GM18520 (cell line): ENCODE data around the gene LRRC10B.

ENCODE experiments used
- ATAC-seq: cut with Tn5 transposase; IDR thresholded peaks from one replicate; pipeline ENCODE4 v1.9.1; 2021; ENCODE audit not compliant: unreplicated experiment

Gene LRRC10B

DNA sequence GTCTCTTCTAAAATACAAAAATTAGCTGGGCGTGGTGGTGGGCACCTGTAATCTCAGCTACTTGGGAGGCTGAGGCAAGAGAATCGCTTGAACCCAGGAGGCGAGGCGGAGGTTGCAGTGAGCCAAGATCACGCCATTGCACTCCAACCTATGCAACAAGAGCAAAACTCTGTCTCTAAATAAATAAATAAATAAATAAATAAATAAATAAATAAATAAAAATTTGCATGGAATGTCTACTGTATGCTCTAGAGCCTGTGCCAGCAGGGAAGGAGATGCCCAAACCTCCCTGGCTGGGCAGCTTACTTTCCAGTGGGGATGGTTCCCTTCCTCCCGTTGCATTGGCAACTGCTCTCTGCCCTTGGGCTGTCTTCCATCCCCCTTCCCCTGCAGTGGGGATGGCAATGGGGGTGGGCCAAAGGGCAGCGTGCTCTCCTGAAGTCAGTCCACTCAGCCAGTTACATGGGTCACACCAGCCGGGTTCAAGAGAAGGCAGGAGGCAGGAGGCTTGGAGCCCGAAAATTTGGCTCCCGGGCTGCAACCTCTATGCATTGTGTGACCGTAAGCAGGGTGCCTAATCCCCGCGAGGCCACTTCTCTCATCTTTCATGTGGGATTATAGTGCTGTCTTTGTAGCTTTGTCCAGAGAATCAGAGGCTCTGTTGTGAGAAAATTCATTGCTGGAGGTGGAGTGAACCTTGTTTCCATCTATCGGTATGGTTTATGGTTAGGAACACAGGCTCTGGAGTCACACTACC lies 1.4 kb upstream of the LRRC10B start:
- no peak for ATAC-seq

DNA sequence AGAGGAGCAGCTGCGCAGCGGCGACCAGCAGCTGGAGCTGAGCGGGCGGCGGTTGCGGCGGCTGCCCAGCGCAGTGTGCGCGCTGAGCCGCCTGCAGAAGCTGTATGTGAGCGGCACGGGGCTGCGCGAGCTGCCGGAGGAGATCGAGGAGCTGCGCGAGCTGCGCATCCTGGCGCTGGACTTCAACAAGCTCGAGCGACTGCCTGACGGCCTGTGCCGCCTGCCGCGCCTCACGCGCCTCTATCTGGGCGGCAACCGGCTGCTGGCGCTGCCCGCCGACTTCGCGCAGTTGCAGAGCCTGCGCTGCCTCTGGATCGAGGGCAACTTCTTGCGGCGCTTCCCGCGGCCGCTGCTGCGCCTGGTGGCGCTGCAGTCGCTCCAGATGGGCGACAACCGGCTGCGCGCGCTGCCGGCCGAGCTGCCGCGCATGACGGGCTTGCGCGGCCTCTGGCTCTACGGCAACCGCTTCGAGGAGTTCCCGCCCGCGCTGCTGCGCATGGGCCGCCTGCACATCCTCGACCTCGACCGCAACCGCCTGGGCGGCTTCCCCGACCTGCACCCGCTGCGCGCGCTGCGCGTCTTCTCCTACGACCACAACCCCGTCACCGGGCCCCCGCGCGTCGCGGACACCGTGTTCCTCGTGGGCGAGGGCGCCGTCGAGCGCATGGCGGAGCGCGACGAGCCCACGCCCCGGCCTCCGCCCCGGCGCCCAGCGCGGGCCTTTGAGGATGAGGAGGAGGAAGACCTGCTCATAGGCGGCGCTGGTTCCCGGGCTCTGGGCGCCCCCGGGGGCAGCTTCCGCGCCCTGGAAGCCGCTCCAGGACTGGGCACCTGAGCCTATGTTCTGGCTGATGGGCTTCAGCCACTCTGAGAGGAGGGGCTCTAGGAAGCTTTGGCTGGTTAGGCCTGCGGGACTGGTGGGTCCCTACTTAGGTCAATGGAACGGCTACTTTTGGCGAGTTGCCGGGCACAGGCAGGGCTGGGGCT lies 787 bp downstream of the LRRC10B start:
- ATAC-seq: no peak

DNA sequence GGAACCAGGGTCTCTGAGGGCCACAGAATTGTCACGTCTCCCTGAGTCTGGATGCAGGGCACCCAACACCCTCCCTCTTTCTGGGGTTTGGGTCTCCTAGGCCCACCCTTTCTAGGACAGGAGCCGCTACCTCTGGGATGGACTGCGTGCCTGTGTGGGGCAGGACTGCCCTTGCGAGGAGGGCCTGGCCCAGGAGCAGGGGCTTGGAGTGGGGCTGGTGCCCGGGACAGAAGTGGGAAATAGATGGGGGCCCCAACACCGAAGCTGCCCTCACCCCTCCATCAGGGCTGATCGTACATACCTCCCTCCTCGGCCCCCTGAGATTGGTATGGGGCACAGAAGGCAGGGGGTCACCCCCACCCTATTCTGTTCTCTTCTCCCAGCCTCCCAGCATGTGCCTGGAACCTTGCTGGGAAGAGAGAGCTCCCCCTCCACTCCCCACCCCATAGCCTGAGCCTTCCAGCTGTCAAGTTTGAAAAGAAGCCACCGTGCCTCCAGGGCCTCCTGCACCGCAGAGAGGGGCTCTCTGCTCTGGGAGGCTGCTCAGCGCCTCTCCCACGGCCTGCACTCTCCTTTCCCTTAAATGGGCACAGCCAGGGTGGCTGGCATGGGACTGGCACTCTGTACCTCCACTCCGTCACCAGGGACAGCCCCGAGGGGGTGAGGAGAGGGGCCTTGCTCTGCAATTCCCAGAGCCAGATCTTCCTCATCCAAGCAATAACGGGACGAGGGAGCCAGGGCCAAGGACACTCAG lies 1.8 kb downstream of the LRRC10B start:
- ATAC-seq: no peak

DNA sequence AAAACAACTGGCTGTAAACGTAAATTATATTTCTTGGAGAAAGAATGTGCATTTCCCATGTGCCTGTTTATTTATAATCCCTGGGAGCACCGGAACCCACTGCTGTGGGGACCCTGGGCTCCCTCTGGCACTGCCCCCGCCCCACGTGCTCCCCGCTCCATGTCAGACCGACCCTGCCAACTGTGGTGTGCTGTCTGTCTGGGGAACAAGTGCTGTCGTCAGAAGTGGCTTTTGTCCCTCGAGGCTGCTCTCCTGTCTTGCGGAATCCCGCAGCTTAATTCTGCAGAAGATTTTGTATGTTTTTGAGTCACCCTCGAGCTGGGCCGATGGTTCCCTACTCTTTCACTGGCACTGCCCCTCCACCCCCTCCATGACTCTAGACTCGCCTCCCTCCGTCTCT lies 2.4 kb downstream of the LRRC10B start:
- ATAC-seq: no peak

DNA sequence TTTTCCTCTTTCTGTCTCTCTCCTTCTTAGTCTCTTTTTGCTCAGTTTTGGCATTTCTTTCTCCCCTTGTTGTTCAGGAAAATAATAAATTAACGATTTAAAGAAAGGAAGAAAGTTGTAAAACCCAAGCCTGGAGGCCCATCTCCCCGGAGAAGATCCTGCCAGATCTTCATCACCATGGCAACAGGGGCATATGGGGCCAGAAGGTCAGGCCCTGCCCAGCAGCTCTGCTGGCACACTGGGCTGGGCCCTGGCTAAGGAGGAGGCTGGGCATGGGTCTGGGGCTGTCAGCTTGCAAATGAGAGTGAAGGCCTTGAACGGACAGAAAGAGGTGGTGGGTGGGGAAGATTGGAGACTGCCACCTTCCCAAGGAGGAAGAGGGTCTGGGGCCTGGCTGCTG lies 2.8 kb downstream of the LRRC10B start:
- no peak for ATAC-seq

DNA sequence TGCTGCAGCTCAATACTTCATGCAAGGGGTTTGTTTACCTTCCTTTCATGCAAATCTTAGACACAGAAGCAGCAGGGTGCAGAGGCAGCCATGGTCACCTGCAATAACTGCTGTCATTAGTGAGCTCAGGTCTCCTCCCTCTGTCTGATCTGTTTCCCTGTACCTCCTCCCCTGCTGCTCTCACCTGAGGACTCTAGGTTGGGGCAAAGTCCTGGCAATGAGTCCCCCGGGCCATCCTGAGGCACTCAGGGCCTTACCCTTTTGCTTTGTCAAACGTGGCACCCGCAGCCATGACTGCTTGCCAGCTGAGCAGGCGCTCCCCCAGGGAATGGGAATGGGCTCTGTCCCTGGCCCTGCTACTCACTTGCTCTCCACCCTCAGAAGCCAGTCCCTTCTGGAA lies 3.9 kb downstream of the LRRC10B start:
- no peak for ATAC-seq

DNA sequence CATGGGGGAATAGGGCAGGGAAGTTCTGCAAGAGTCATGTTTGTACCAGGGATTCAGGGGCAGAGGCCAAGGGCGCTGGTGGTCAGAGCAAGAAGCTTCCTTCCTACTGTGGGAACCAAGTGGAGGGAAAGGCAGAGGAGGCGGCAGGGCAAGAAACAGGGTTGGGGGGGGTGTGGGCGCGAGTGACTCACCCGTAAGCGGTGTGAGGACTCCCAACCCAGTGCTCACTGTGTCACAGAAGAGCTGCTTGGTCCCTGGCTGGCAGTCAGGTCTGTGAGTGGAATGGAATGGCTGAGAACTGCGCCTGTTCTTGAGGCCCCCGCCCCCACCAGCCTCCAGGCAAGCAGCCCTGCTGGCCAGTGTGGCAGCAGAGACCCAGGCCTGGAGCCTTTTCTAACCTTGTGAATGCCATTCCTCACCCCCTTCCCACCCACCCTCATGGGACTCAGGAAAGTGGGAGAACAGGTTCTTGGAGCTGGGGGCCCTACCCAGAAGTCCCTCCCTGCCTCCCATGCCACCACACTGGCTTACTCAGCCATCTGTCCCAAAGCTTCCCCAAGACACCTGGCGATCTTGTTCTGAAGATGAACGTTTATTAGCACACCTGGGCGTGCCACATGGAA lies 4.7 kb downstream of the LRRC10B start:
- no peak for ATAC-seq

DNA sequence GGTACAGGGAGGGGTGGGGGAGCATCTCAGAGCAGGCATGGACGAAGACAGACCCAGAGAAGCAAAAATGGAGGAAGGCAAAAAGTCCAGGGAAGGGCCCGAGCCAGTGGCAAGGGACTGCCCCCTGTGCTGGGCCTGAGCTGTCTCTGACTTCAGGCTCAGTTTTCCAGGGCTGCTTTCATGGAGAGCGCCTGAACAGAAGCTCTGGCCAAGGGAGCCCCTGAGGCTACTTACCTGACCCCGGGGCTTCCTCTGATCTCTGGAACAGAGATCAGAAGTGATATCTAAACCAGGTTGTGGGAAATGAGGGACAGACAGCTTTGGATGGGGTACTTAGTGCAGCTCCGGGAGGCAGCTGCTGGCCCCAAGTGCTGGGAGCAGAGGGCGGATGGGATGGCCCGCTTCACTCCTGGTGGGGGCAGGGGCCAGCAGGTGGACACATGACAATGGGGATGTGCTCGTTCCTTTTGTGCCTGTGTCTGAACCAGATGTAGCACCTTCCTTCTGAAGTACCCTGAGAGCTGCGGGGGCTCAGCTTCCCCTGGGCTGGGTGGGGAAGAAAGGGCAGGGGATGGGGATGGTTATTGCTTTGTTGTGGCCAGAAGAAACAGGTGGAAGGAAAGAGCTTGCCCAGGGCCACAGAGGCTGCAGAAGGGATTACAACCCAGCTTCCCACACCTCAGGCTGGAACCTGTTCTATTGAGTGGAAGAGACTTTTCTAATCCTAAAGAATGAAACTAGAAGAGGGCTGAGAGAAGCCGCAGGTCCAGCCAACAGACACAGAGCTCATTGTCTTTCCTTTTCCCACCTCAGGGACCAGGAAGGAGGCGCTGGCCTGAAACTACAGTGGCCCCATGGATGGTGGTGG lies 5.7 kb downstream of the LRRC10B start:
- ATAC-seq: no peak

DNA sequence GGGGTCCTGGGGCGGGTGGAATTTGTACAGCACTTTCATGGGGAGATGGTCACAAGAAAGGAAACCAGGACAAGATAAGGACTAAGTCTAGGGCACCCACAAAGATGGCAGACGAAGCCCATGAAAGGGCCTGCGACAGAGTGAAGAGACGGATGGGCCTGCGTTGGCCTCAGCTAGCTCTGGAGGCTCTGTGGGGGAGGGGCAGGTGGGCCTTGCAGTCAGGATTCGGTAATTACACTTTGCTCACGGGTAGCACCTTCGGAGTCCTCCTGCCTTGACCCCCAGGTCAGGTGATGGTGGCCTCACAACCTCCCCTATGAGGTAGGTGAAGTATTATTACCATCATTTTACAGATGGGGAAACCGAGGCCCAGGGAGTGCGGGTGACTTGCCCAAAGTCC lies 7.1 kb downstream of the LRRC10B start:
- ATAC-seq: no peak

DNA sequence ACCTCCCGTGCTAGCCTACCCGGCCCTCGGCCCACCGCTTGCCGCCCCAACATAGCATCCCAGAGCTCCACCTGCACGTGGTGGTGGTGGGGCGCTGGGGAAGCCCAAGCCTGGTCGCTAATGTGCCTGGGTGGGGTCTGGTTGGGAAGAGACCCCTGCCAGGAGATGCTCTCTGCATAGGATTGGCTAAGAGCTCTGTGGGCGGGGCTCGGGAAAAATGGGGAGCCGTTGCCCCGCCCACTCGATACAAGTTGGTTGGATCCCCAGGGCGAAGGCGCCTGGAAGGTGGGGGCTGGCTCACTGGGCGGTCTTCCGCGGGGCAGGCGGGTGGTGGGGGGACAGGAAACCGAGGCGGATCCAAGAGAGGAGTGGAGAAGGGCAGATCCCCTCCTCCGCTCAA lies 7.6 kb downstream of the LRRC10B start:
- no peak for ATAC-seq

DNA sequence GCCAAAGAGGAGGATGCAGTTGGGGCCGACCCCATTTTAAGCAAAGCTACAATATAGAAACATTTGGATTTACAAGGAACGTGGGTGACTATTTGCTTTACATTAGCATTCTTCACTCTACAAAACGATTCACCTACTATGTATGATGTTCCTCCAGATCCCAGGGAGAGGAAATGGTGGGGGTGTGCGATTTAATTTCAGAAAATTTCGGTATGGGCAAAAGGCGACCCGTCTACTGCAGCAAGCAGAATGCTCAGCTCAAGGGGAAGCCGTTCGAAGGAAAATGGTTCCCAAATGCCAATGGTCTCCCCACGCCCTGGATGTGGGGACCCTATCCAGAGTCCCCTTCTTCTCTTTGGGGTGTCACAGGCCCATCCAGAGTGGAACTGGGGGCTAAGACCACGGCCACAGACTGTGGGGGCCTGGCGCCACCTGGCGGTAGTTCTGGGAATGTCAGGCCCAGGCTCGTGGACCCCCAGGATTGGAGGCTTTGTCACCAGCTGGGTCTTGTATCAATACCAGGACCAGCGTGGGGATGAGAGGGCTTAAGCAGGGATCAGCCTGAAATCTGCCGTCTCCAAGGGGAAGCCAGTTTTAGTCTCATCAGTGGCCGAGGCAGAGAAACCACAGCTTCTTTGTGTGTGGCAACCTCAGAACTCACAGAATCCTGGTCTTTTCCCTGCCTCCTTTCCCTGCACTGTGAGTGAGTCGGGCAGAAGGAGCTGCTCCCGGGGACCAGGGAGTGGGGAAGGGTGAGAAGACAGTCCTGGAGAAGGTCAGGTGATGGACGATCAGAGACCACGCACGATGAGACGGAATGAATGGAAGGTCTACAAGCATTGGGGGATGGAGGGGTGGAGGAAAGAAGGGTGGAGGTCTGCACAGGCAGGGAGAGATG lies 8.4 kb downstream of the LRRC10B start:
- ATAC-seq: no peak

DNA sequence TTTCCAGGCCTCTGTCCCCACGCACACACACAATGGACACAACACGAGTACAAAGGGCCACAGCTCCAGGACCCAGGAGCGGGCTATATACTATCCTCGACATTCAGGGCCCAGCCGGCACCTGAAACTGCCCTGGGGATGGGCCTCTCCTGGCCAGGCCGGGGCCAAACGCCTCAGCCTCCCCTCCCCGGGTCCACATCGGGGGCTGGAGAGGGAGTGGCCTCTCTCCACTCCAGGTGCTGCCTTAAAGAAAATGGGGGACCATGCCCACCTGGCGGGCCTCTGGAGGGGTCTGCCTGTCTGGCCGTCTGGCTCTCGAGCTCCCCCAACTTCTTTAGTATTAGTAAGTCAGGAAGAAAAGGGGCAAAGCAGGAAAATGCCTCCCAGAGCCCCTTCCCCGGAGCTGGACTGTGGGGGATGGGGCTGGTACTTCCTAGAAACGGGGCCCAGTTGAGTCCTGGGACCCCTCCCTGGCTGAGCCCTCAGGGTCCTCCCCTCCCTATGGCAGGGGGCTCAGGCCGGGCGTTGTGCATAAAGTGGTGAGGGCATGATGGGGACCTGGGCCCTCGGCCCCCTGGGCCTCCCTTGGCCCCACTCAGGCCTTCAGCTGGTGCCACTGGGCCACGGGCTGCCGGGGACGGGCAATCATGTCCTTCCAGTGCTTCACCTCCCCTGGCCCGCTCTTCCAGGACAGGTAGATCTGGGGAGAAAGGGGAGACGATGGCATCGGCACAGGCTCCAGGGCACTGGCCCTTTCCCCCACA lies 9.7 kb downstream of the LRRC10B start:
- no peak for ATAC-seq

DNA sequence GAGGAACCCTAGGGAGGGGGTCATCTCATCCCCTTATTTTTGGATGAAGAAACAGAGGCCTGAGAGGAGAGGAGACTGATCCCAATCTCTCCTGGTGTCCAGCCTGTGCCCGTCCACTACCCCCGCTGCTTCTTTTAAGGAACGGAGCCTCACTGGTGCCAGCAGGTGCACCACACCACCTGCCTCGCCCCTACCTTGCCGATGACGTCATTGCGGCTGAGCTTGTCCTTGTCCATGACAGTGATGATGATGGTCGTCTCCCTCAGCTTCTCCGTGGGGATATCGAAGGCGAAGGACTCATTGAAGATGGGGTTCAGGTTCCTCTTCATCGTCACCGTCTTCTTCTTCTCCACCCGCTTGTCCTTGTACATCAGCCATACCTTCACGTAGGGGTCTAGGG lies 14.3 kb downstream of the LRRC10B start:
- ATAC-seq: no peak

DNA sequence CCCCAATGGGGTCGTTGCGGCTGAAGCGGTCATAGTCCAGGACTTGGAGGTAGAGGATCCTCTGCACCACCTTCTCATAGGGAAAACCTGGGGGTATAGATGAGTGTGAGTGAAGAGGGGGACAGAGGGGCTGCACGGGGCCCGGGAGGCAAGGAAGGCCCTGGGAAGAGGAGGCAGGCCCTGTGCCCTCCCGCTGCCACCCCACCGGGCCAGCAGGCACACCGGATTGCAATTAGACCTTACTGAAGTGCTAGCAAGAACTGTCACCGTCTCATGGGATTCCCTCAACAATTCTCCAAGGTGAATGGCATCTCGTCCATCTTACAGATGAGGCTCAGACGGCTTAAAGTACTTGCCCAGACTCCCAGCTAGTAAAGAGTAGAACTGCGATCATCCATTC lies 15.9 kb downstream of the LRRC10B start:
- no peak for ATAC-seq

DNA sequence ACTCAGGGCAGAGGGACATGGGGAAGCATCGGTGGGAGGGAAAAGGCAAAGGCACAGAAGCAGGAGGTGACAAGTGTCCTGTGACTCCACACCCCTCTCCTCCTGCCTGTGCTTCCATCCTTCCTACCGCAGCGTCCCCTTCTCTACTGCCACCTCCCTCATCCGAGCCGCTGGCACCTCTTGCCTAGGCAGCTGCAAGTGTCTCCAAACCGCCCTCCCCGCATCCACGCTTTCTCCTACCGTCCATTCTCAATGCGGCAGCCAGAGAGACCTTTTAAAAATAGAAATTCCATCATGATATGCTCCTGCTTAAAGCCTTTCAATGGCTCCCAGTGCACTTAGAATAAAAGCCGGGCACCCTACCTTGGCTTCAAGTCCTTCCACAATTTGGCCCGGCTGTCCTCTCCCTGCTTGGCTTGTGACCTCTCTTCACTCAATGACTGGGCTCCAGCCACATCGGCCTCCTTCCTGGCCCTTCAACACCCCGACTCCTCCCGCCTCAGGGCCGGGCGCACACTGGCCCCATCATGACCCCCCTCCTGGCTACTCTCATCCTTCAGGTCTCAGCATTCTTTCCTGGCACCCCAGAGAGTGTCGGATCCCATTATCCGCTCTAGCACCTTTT lies 16.5 kb downstream of the LRRC10B start:
- no peak for ATAC-seq

DNA sequence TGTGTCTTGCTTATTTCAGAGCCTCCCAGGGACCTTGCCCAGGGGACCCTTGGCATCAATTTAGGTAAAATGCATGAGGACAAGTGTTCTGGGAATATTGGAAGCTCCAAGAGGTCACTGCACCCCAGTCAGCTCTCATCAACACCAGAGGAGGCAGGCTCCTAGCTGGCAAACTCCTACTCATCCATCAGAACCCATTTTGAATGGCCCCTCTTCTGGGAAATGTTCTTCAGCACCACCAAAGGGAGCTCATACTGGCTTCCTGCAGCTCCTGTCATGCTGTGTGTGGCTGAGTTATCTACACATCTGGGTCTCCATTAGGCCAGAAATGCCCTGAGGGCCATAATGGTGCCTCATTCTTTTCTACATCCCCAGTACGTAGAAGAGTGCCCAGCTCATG lies 17.7 kb downstream of the LRRC10B start:
- ATAC-seq: no peak

DNA sequence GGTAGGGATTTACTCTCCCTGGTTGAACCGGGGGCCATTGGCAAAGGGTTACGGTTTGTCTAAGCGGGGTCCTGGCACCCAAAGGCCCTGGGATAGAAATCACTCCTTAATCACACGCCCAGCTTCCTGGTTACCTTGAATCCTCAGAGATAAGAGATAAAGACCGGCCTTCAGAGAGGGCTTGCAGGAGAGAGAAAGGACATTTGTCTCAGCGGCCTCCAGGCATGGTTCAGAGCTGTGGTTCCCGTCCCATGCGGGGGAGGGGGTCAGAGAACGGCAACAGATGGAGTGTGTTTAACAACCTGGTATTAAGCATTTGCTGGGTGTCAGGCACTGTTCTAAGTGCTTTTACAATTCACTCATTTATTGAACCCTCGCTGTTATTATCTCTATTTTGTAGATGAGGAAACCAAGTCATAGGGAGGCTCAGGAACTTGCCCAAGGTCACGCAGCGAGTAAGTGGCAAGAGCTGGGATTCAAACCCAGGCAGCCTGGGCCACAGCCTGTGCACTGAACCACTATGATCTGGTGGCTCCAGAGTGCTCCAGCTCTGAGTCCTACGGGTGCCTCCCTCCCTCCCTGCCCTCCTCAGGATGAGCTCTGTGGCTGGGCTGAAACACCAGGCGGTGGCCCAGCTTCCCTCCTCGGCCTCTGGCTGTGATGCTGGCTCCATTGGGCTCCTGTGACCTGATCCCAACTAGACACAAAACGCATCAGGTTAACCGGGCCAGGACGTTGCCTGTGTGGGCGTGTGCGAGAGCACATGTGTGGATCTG lies 18.6 kb downstream of the LRRC10B start:
- ATAC-seq: no peak
